Nephron progenitor cell (in vitro differentiated cells): ENCODE data around the gene CFAP46.

ENCODE experiments used
- DNase-seq: peaks from one replicate; pipeline ENCODE4 v3.0.0; 2021
- H3K27ac Mint-ChIP-seq: 2 replicates; pipeline ENCODE4 v1.8.0; 2021; ENCODE audit warnings: mild to moderate bottlenecking, moderate library complexity, mixed read lengths
- H3K27me3 Mint-ChIP-seq: 2 replicates; pipeline ENCODE4 v1.8.0; 2021; ENCODE audit warnings: mild to moderate bottlenecking, low read depth, mixed read lengths; ENCODE audit not compliant: poor library complexity
- H3K36me3 Mint-ChIP-seq: 2 replicates; pipeline ENCODE4 v1.8.0; 2021; ENCODE audit warnings: low read depth, mixed read lengths
- H3K4me1 Mint-ChIP-seq: 2 replicates; pipeline ENCODE4 v1.8.0; 2021; ENCODE audit warnings: mixed read lengths
- H3K4me3 Mint-ChIP-seq: 2 replicates; pipeline ENCODE4 v1.8.0; 2021; ENCODE audit warnings: mild to moderate bottlenecking, moderate library complexity, mixed read lengths
- H3K9me3 Mint-ChIP-seq: 2 replicates; pipeline ENCODE4 v1.8.0; 2021; ENCODE audit warnings: mild to moderate bottlenecking, moderate library complexity, mixed read lengths
- TF ChIP-seq, protein P1 (sequence below): fragments of 200-600 bp; sonication (generic); IDR thresholded peaks from 2 replicates; pipeline ENCODE4 v1.5.0; 2021; ENCODE audit warnings: antibody characterized with exemption

Gene CFAP46

DNA sequence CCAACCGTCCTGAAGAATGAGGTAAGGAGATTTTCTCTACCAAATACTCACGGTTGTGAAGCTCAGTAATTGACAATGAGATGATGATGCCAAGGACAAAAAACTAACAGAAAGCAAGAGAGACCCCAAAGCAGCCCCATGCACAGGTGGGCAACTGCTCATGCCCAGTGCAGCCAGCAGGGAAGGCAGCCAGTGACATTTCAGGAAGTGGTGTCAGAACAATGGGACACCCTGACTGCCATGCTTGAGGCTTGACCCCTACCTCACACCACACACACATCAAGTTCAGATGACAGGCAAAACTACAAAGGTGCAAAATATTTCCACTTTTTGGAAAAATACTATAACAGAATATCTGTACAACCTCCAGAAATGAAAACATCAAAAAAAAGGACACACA lies 66.9 kb downstream of the CFAP46 start:
- TF ChIP-seq, protein P1, sequence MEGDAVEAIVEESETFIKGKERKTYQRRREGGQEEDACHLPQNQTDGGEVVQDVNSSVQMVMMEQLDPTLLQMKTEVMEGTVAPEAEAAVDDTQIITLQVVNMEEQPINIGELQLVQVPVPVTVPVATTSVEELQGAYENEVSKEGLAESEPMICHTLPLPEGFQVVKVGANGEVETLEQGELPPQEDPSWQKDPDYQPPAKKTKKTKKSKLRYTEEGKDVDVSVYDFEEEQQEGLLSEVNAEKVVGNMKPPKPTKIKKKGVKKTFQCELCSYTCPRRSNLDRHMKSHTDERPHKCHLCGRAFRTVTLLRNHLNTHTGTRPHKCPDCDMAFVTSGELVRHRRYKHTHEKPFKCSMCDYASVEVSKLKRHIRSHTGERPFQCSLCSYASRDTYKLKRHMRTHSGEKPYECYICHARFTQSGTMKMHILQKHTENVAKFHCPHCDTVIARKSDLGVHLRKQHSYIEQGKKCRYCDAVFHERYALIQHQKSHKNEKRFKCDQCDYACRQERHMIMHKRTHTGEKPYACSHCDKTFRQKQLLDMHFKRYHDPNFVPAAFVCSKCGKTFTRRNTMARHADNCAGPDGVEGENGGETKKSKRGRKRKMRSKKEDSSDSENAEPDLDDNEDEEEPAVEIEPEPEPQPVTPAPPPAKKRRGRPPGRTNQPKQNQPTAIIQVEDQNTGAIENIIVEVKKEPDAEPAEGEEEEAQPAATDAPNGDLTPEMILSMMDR: no peak
- Mint-ChIP-seq H3K36me3 (no peaks in the 10 kb centered on the region), H3K4me1 (peaks cover 9% of the 10 kb centered on the region), H3K27me3 (peaks cover 35% of the 10 kb centered on the region), H3K9me3 (peaks cover 26% of the 10 kb centered on the region), H3K4me3 (no peak overlapping the region), H3K27ac (no peak overlapping the region)
- no peak for DNase-seq

DNA sequence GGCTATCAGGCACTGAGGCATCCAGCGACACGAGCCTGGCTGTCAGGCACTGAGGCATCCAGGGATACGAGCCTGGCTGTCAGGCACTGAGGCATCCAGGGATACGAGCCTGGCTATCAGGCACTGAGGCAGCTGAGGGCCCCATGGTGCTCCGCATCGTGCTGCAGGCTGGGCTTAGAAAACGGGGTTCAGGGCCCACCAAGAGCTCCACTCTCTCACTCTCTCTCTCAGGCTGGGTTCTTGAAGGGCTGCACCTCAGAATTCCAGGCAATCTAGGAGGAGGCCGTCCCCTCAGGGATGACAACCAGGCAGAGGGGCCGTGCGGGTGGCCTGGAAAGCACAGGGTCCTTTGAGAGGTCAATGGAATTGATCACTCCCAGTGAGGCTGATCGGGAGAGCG lies 69.0 kb downstream of the CFAP46 start:
- no peak overlapping the region for H3K4me3 Mint-ChIP-seq
- no peaks in the 10 kb centered on the region for H3K36me3 Mint-ChIP-seq
- TF ChIP-seq, protein P1: no peak
- H3K27me3 Mint-ChIP-seq: peaks cover 37% of the 10 kb centered on the region
- H3K4me1 Mint-ChIP-seq: peaks cover 2% of the 10 kb centered on the region
- no peak overlapping the region for H3K27ac Mint-ChIP-seq
- peaks cover 32% of the 10 kb centered on the region for H3K9me3 Mint-ChIP-seq
- DNase-seq: no peak

DNA sequence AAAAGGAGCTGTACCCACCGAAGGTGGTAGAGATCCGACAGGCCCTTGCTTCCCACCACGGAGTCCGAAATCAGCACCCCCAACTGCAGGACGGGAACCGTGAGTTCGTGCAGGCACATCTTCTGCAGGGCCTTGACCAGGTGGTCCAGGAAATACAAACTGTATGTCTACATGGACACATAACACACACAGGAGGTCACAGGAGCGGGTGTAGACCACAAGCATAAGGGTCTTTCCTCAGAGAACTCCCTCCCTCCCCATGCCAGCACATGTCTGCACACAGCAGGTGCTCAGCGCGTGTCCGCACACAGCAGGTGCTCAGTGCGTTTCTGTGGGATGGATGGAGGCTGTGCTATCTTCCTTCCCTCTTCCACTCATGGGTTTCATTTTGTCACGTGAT lies 69.7 kb downstream of the CFAP46 start:
- H3K9me3 Mint-ChIP-seq: peaks cover 32% of the 10 kb centered on the region
- no peaks in the 10 kb centered on the region for H3K36me3 Mint-ChIP-seq
- peaks cover 37% of the 10 kb centered on the region for H3K27me3 Mint-ChIP-seq
- peaks cover 8% of the 10 kb centered on the region for H3K4me1 Mint-ChIP-seq
- TF ChIP-seq, protein P1: no peak
- H3K27ac Mint-ChIP-seq: no peak overlapping the region
- H3K4me3 Mint-ChIP-seq: no peak overlapping the region
- no peak for DNase-seq

DNA sequence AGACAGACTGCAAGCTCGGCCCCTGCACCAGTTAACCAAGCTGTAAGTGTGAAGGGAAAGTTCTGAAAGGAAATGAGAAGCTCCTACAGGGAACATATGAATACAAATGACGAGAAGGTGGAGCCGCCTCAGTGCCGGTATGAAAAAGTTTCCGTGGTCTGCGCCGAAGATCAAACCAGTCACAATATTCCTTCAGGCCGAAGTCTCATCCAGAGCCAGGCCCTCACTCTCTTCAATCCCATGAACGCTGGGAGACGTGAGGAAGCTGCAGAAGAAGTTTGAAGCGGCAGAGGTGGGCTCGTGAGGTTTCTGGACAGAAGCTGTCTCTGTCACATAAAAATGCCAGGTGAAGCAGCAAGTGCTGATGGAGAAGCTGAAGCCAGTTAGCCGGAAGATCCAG lies 71.9 kb downstream of the CFAP46 start:
- TF ChIP-seq, protein P1: no peak
- Mint-ChIP-seq H3K9me3 (peaks cover 27% of the 10 kb centered on the region), H3K27ac (no peak overlapping the region), H3K27me3 (peaks cover 23% of the 10 kb centered on the region), H3K4me3 (no peak overlapping the region), H3K36me3 (no peaks in the 10 kb centered on the region), H3K4me1 (peaks cover 29% of the 10 kb centered on the region)
- DNase-seq: no peak

DNA sequence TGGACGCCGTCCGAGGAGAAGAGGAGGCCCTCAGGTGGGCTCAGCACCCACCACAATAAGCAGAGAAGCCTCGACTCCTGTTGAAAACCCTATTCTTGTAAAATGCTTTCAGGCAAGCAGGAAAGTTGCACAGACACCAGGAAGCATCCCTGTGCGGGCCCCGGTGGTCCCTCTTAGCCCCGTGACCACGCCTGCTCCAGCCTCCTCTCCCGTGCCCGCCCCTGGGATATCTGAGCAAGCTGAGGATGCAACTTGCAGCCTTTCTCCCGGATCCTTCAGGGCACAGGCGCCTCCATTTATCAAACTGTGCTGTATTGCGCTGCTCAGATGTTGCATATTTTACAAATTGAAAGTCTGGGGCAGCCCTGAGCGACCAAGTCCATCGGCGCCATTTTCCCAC lies 72.7 kb downstream of the CFAP46 start:
- Mint-ChIP-seq H3K27me3 (peaks cover 20% of the 10 kb centered on the region), H3K4me3 (no peak overlapping the region), H3K27ac (no peak overlapping the region), H3K36me3 (no peaks in the 10 kb centered on the region), H3K4me1 (peaks cover 37% of the 10 kb centered on the region), H3K9me3 (peaks cover 19% of the 10 kb centered on the region)
- TF ChIP-seq, protein P1: no peak
- DNase-seq: no peak

DNA sequence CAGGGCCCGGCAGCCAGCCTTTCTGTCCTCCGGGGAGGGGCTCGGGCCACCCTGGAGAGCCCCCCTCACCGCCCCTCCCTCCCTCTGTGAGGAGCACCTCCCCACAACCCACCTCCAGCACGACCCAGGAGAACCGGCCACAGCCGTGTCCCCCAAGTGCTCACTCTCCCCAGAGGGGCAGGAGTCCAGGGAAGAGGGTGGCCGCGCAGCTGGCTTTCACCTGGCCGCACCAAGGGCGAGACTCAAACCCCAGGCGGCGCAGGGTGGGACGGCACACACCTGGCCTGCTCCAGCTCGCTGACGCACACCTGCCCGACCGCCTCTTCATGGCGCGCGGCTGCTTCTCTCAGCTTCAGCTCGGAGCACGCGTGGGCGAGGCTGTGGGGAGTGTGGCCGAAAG lies 73.4 kb downstream of the CFAP46 start:
- TF ChIP-seq, protein P1: no peak
- Mint-ChIP-seq H3K4me1 (peaks cover 40% of the 10 kb centered on the region), H3K27me3 (peaks cover 18% of the 10 kb centered on the region), H3K27ac (no peak overlapping the region), H3K4me3 (no peak overlapping the region), H3K36me3 (no peaks in the 10 kb centered on the region), H3K9me3 (peaks cover 19% of the 10 kb centered on the region)
- DNase-seq: no peak
